Trophoblast cell (in vitro differentiated cells and primary cell): ENCODE measurements around the gene DNAH17.

Experiments used
- DNase-seq, 2 donors: peaks; one replicate each; pipeline ENCODE4 v3.0.0-alpha.2; 2016
- H2AFZ ChIP-seq: 2 replicates; pipeline ENCODE4 v1.6.1; 2013; ENCODE audit warnings: low read length, moderate library complexity, mild to moderate bottlenecking; ENCODE audit not compliant: insufficient read depth, poor library complexity
- H2AK5ac ChIP-seq: 2 replicates; pipeline ENCODE4 v1.6.1; 2013; ENCODE audit warnings: mild to moderate bottlenecking, low read length
- H2BK120ac ChIP-seq: 2 replicates; pipeline ENCODE4 v1.6.1; 2013; ENCODE audit warnings: low read length, mild to moderate bottlenecking, moderate library complexity; ENCODE audit not compliant: insufficient read depth, poor library complexity
- H2BK12ac ChIP-seq: 2 replicates; pipeline ENCODE4 v1.6.1; 2013; ENCODE audit warnings: mild to moderate bottlenecking, low read length, moderate library complexity
- H2BK5ac ChIP-seq: 2 replicates; pipeline ENCODE4 v1.6.1; 2013; ENCODE audit warnings: low read length, low read depth, moderate library complexity, mild to moderate bottlenecking; ENCODE audit not compliant: poor library complexity
- H3K14ac ChIP-seq: 2 replicates; pipeline ENCODE4 v1.6.1; 2013; ENCODE audit warnings: mild to moderate bottlenecking, low read length
- H3K18ac ChIP-seq: 2 replicates; pipeline ENCODE4 v1.6.1; 2013; ENCODE audit warnings: mild to moderate bottlenecking, low read length
- H3K23ac ChIP-seq: 2 replicates; pipeline ENCODE4 v1.6.1; 2013; ENCODE audit warnings: low read length
- H3K27ac ChIP-seq: 2 replicates; pipeline ENCODE4 v1.5.1; 2013; ENCODE audit warnings: low read depth, mild to moderate bottlenecking, inconsistent platforms, low read length, moderate library complexity
- H3K27me3 ChIP-seq: 2 replicates; pipeline ENCODE4 v1.6.1; 2013; ENCODE audit warnings: inconsistent platforms, mild to moderate bottlenecking, low read length, moderate library complexity; ENCODE audit not compliant: insufficient read depth
- H3K36me3 ChIP-seq, 2 experiments: 1 replicate in 1 of 2; 2 replicates in 1 of 2; pipeline ENCODE4 v1.6.1; 2013; ENCODE audit warnings: low read length in 2 of 2, mild to moderate bottlenecking in 2 of 2, moderate library complexity in 1 of 2; ENCODE audit not compliant: insufficient read depth in 2 of 2, control insufficient read depth in 1 of 2
- H3K4ac ChIP-seq: 2 replicates; pipeline ENCODE4 v1.6.1; 2013; ENCODE audit warnings: low read depth, mild to moderate bottlenecking, low read length, moderate library complexity
- H3K4me1 ChIP-seq, 2 experiments: 1 replicate in 1 of 2; 2 replicates in 1 of 2; pipeline ENCODE4 v1.6.1; 2013; ENCODE audit warnings: low read length in 2 of 2, mild to moderate bottlenecking in 2 of 2, moderate library complexity in 1 of 2; ENCODE audit not compliant: insufficient read depth in 2 of 2, control insufficient read depth in 1 of 2
- H3K4me2 ChIP-seq: 2 replicates; pipeline ENCODE4 v1.6.1; 2013; ENCODE audit warnings: inconsistent platforms, mild to moderate bottlenecking, low read length, moderate library complexity
- H3K4me3 ChIP-seq: 2 replicates; pipeline ENCODE4 v1.5.1; 2013; ENCODE audit warnings: mild to moderate bottlenecking, low read depth, low read length, inconsistent platforms
- H3K79me1 ChIP-seq: one replicate; pipeline ENCODE4 v1.6.1; 2013; ENCODE audit warnings: low read length
- H3K79me2 ChIP-seq: 2 replicates; pipeline ENCODE4 v1.6.1; 2013; ENCODE audit warnings: low read length, mild to moderate bottlenecking; ENCODE audit not compliant: control insufficient read depth, insufficient read depth, poor library complexity
- H3K9ac ChIP-seq: 2 replicates; pipeline ENCODE4 v1.6.1; 2013; ENCODE audit warnings: mild to moderate bottlenecking, low read length
- H3K9me3 ChIP-seq: 2 replicates; pipeline ENCODE4 v1.6.1; 2013; ENCODE audit warnings: low read depth, mild to moderate bottlenecking, control low read depth, inconsistent platforms, low read length; ENCODE audit not compliant: insufficient read depth
- H4K12ac ChIP-seq: 2 replicates; pipeline ENCODE4 v1.6.1; 2013; ENCODE audit warnings: low read depth, mild to moderate bottlenecking, low read length, moderate library complexity
- H4K8ac ChIP-seq: 2 replicates; pipeline ENCODE4 v1.6.1; 2013; ENCODE audit warnings: low read depth, mild to moderate bottlenecking, low read length, moderate library complexity
- H4K91ac ChIP-seq: one replicate; pipeline ENCODE4 v1.6.1; 2013; ENCODE audit warnings: low read depth, mild to moderate bottlenecking, low read length, moderate library complexity
- WGBS: extraction: QIAGEN DNeasy Blood & Tissue Kit; methylation state at CpG from one replicate; pipeline ENCODE4 v1.1.7; 2013; ENCODE audit warnings: missing lambda C conversion rate; ENCODE audit not compliant: insufficient read length, insufficient coverage; ENCODE audit errors: extremely low coverage; 5-methylcytosine and 5-hydroxymethylcytosine counted together

The DNAH17 gene

GRCh38 chr17:78415821-78416711, 161.1 kb downstream of the DNAH17 start:
- Histone ChIP-seq H3K79me1 (peaks cover 31% of the 10 kb centered on the region), H4K8ac (peak overlapping the region; percentile 49), H3K4me3 (no peak overlapping the region), H4K91ac (peak overlapping the region; percentile 82), H3K27ac (peak overlapping the region; percentile 86), H2BK12ac (peak overlapping the region; percentile 44), H3K4me2 (no peak overlapping the region), H4K12ac (no peak overlapping the region), H2BK5ac (peak overlapping the region; percentile 59), H3K4ac (peak overlapping the region; percentile 23), H3K79me2 (peaks cover 8% of the 10 kb centered on the region), H3K4me1 (peaks cover 42 to 53% of the 10 kb centered on the region in 2 experiments), H3K9ac (no peak overlapping the region), H3K18ac (peak overlapping the region; percentile 48), H3K23ac (no peak overlapping the region), H3K9me3 (no peaks in the 10 kb centered on the region), H2AFZ (peak overlapping the region; percentile 23), H2BK120ac (peak overlapping the region; percentile 50), H3K36me3 (peaks cover 27 to 41% of the 10 kb centered on the region in 2 experiments), H2AK5ac (peak overlapping the region; percentile 5), H3K14ac (peak overlapping the region; percentile 54), H3K27me3 (no peaks in the 10 kb centered on the region)
- peak; percentile 67 to 86 for DNase-seq
- no CpG with 5 or more reads among the region's 17 CpGs for WGBS

- H3K9me3 ChIP-seq = no peaks in the 10 kb centered on the region
- DNase-seq = no peak
- H3K9ac ChIP-seq = no peak overlapping the region
- H3K18ac ChIP-seq = peak overlapping the region; percentile 66
- WGBS = no CpG with 5 or more reads among the region's 34 CpGs
- peak overlapping the region; percentile 15 for H3K27ac ChIP-seq
- H4K91ac ChIP-seq = peak overlapping the region; percentile 41
- peaks cover 18 to 32% of the 10 kb centered on the region in 2 experiments for H3K36me3 ChIP-seq
- no peak overlapping the region for H3K4me2 ChIP-seq
- H3K4me1 ChIP-seq = peaks cover 39 to 50% of the 10 kb centered on the region in 2 experiments
- peak overlapping the region; percentile 54 for H2BK120ac ChIP-seq
- H3K79me2 ChIP-seq = peaks cover 9% of the 10 kb centered on the region
- H2BK12ac ChIP-seq = peak overlapping the region; percentile 47
- no peak overlapping the region for H3K4me3 ChIP-seq
- no peak overlapping the region for H3K23ac ChIP-seq
- peaks cover 28% of the 10 kb centered on the region for H3K79me1 ChIP-seq
- H3K4ac ChIP-seq = peak overlapping the region; percentile 18
- peak overlapping the region; percentile 35 for H3K14ac ChIP-seq
- H2AK5ac ChIP-seq = peak overlapping the region; percentile 50
- no peak overlapping the region for H2AFZ ChIP-seq
- H2BK5ac ChIP-seq = peak overlapping the region; percentile 41
- H4K8ac ChIP-seq = no peak overlapping the region
- no peak overlapping the region for H4K12ac ChIP-seq
- no peaks in the 10 kb centered on the region for H3K27me3 ChIP-seq
Measured at GRCh38 chr17:78414178-78415162, 162.7 kb downstream of the DNAH17 start.

- peaks cover 13 to 38% of the 10 kb centered on the region in 2 experiments for H3K36me3 ChIP-seq
- no CpG with 5 or more reads among the region's 10 CpGs for WGBS
Measured at GRCh38 chr17:78412403-78412802, 164.8 kb downstream of the DNAH17 start.

GRCh38 chr17:78411241-78411857, 165.8 kb downstream of the DNAH17 start:
- peaks cover 14% of the 10 kb centered on the region for H3K79me2 ChIP-seq
- H3K14ac ChIP-seq = peak overlapping the region; percentile 11
- peak overlapping the region; percentile 34 for H2AK5ac ChIP-seq
- H3K79me1 ChIP-seq = peaks cover 20% of the 10 kb centered on the region
- no peaks in the 10 kb centered on the region for H3K9me3 ChIP-seq
- H3K4ac ChIP-seq = peak overlapping the region; percentile 37
- no peak for DNase-seq
- peak overlapping the region; percentile 54 for H4K91ac ChIP-seq
- H4K12ac ChIP-seq = no peak overlapping the region
- no peak overlapping the region for H3K4me2 ChIP-seq
- no peak overlapping the region for H3K4me3 ChIP-seq
- no peak overlapping the region for H2AFZ ChIP-seq
- peaks cover 27 to 45% of the 10 kb centered on the region in 2 experiments for H3K4me1 ChIP-seq
- peak overlapping the region; percentile 2 for H4K8ac ChIP-seq
- peaks cover 19 to 44% of the 10 kb centered on the region in 2 experiments for H3K36me3 ChIP-seq
- H3K27me3 ChIP-seq = no peaks in the 10 kb centered on the region
- H3K9ac ChIP-seq = no peak overlapping the region
- WGBS = no CpG with 5 or more reads among the region's 17 CpGs
- no peak overlapping the region for H3K23ac ChIP-seq
- H3K27ac ChIP-seq = peak overlapping the region; percentile 48
- H2BK12ac ChIP-seq = peak overlapping the region; percentile 32
- peak overlapping the region; percentile 15 for H2BK120ac ChIP-seq
- no peak overlapping the region for H2BK5ac ChIP-seq
- H3K18ac ChIP-seq = peak overlapping the region; percentile 58

More at GRCh38 chr17:78412403-78412802, 164.8 kb downstream of the DNAH17 start:
- H3K79me1 ChIP-seq = peaks cover 28% of the 10 kb centered on the region
- no peak overlapping the region for H2BK12ac ChIP-seq
- H3K9ac ChIP-seq = no peak overlapping the region
- peaks cover 13% of the 10 kb centered on the region for H3K79me2 ChIP-seq
- no peak overlapping the region for H4K8ac ChIP-seq
- H2BK5ac ChIP-seq = no peak overlapping the region
- H3K4me2 ChIP-seq = no peak overlapping the region
- no peak overlapping the region for H4K91ac ChIP-seq
- no peak overlapping the region for H3K27ac ChIP-seq
- no peak overlapping the region for H3K18ac ChIP-seq
- no peak overlapping the region for H2AFZ ChIP-seq
- H3K4me3 ChIP-seq = no peak overlapping the region
- peaks cover 37 to 51% of the 10 kb centered on the region in 2 experiments for H3K4me1 ChIP-seq
- no peak overlapping the region for H2AK5ac ChIP-seq
- H3K27me3 ChIP-seq = no peaks in the 10 kb centered on the region
- peak; percentile 21 to 30 for DNase-seq
- H3K14ac ChIP-seq = no peak overlapping the region
- no peaks in the 10 kb centered on the region for H3K9me3 ChIP-seq
- H3K23ac ChIP-seq = no peak overlapping the region
- H4K12ac ChIP-seq = no peak overlapping the region
- H3K4ac ChIP-seq = peak overlapping the region; percentile 44
- H2BK120ac ChIP-seq = no peak overlapping the region
